Measurements from ENCODE around the gene ATP11A.
"Not testable (repeated sequence)": the region's sequence is repeated elsewhere in the genome, so short reads cannot be mapped to it uniquely, and the experiment has no call there.

Gene ATP11A

GRCh38 chr13:112704308-112705145 lies 14.7 kb downstream of the ATP11A start:
- Mint-ChIP-seq H3K36me3 (peaks cover 5% of the 10 kb centered on the region), H3K4me3 (no peak overlapping the region), H3K27ac (no peak overlapping the region), H3K4me1 (peaks cover 27% of the 10 kb centered on the region), H3K27me3 (no peaks in the 10 kb centered on the region), H3K9me3 (no peaks in the 10 kb centered on the region)
- no peak for DNase-seq
- CTCF ChIA-PET: interaction anchor here (2.0 kb wide), 1 partner anchor 64 kb away, joined by 5 read pairs; no protein-coding TSS in a partner anchor

- peaks cover 23% of the 10 kb centered on the region for H3K4me1 Mint-ChIP-seq
These were observed 15.4 kb downstream of the ATP11A start for GRCh38 chr13:112705286-112705685.

DNA sequence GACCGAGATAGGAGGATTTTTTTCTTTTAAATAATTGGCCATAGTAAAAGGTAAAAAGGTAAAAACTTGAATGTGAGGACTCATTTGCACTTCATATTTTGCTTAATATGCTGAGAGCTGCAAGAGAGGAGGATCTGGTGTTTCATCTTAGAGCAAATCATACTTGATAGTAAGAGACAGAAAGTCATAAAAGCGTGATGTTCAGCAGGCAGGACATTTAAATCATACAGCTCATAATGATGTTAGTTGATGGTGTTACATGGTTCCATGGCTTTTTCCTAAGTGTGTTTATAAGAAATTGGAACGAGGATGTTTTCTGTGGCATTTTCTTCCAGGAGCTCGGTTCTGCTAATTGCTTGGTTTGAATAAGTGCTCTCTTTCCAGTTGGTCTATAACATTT lies 16.3 kb downstream of the ATP11A start:
- no peak overlapping the region for H3K4me3 Mint-ChIP-seq
- no peak for DNase-seq
- H3K27ac Mint-ChIP-seq: no peak overlapping the region
- CTCF ChIA-PET: interaction anchor here (2.0 kb wide), 1 partner anchor 66 kb away, joined by 5 read pairs; no protein-coding TSS in a partner anchor
- peaks cover 5% of the 10 kb centered on the region for H3K36me3 Mint-ChIP-seq
- peaks cover 23% of the 10 kb centered on the region for H3K4me1 Mint-ChIP-seq
- H3K27me3 Mint-ChIP-seq: no peaks in the 10 kb centered on the region
- H3K9me3 Mint-ChIP-seq: no peaks in the 10 kb centered on the region

More at GRCh38 chr13:112705286-112705685, 15.4 kb downstream of the ATP11A start:
- no peak overlapping the region for H3K27ac Mint-ChIP-seq
- peaks cover 5% of the 10 kb centered on the region for H3K36me3 Mint-ChIP-seq
- no peaks in the 10 kb centered on the region for H3K27me3 Mint-ChIP-seq
- DNase-seq: no peak
- H3K9me3 Mint-ChIP-seq: no peaks in the 10 kb centered on the region
- no peak overlapping the region for H3K4me3 Mint-ChIP-seq
- CTCF ChIA-PET: interaction anchor here (2.0 kb wide), 1 partner anchor 65 kb away, joined by 5 read pairs; no protein-coding TSS in a partner anchor

GRCh38 chr13:112708560-112709240 lies 18.9 kb downstream of the ATP11A start:
- no peak for DNase-seq
- Mint-ChIP-seq H3K27me3 (no peaks in the 10 kb centered on the region), H3K36me3 (peaks cover 2% of the 10 kb centered on the region), H3K4me1 (peaks cover 14% of the 10 kb centered on the region), H3K9me3 (no peaks in the 10 kb centered on the region), H3K4me3 (no peak overlapping the region), H3K27ac (no peak overlapping the region)
- CTCF ChIA-PET: interaction anchor here (1.0 kb wide), 1 partner anchor 19 kb away, joined by 3 read pairs; the partner anchor contains the start of gene ATP11A

DNA sequence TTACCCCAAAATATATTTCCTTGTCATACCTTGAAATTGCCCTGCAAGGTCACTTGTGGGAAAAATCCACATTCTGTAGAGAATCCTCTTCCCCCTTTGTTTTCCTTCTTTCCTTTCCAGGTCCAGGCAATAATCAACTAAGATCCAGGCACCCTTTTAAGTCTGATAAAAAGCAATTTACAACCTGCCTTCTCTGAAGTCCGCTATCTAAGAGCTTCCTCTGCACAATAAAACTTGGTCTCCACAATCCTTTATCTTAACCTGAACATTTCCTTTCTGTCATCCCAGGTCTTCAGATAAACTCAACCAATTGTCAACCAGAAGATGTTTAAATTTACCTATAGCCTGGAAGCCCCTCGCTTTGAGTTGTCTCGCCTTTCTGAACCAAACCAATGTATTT lies 19.5 kb downstream of the ATP11A start:
- H3K36me3 Mint-ChIP-seq, H3K4me3 Mint-ChIP-seq, H3K27me3 Mint-ChIP-seq, H3K9me3 Mint-ChIP-seq, DNase-seq, H3K27ac Mint-ChIP-seq, CTCF ChIA-PET, H3K4me1 Mint-ChIP-seq: not testable (repeated sequence)

DNA sequence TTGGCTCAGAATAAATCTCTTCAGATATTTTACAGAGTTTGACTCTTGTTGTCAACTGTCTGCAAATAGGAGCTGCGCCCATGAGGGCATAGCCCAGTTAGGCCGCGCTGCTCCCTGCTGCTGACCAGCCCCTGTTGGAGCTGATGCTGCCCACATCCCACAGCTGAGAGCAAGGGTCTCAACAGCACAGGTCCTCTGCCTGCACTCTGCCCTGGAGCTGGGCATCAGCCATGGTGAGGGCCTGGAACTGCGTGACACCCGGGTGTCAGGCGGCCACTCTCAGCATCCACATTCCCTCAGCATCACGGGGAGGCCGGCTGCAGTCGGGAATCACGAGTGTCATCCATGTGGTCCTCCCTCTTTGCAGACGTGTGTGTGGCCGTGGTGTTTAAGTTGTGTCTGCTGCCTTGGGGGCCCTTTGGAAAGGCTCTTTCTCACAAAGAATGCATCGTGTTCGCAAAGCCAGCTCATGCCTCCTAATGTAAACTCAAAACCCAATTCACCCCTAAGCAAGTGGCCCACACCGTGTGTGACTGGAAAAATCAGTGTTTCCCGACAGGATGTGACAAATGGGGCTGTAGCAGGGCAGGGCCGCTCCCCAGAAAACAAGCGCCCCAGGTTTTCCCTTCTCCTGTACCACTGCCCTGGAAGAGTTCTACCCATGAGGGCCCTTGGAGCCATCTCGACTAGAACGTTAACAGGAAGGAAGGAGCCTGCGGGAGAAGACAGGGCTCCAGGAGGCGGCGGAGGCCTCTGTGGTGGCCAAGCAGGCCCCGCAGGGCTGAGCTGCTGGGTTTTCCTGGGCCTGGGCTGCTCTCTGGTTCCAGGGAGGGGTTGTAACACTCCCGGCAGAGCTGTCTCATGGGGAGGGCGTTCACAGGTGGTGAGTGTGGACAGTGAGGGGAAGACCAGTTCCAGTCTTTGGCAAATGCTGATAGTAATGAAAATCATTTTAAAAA lies 20.3 kb downstream of the ATP11A start:
- Mint-ChIP-seq H3K9me3 (no peaks in the 10 kb centered on the region), H3K4me3 (no peak overlapping the region), H3K36me3 (peaks cover 5% of the 10 kb centered on the region), H3K27ac (no peak overlapping the region), H3K4me1 (peaks cover 2% of the 10 kb centered on the region), H3K27me3 (no peaks in the 10 kb centered on the region)
- no peak for DNase-seq
- CTCF ChIA-PET: no interaction called here

GRCh38 chr13:112710855-112711527 lies 21.2 kb downstream of the ATP11A start:
- DNase-seq: no peak
- Mint-ChIP-seq H3K4me1 (peaks cover 2% of the 10 kb centered on the region), H3K4me3 (no peak overlapping the region), H3K27ac (no peak overlapping the region), H3K27me3 (no peaks in the 10 kb centered on the region), H3K36me3 (peaks cover 5% of the 10 kb centered on the region), H3K9me3 (no peaks in the 10 kb centered on the region)
- CTCF ChIA-PET: no interaction called here

GRCh38 chr13:112711528-112712265 lies 21.9 kb downstream of the ATP11A start:
- H3K27me3 Mint-ChIP-seq: no peaks in the 10 kb centered on the region
- no peak for DNase-seq
- peaks cover 2% of the 10 kb centered on the region for H3K4me1 Mint-ChIP-seq
- no peak overlapping the region for H3K4me3 Mint-ChIP-seq
- H3K9me3 Mint-ChIP-seq: no peaks in the 10 kb centered on the region
- H3K27ac Mint-ChIP-seq: no peak overlapping the region
- CTCF ChIA-PET: no interaction called here
- peaks cover 5% of the 10 kb centered on the region for H3K36me3 Mint-ChIP-seq

GRCh38 chr13:112712451-112713207 lies 22.8 kb downstream of the ATP11A start:
- H3K4me3 Mint-ChIP-seq: no peak overlapping the region
- H3K9me3 Mint-ChIP-seq: no peaks in the 10 kb centered on the region
- H3K4me1 Mint-ChIP-seq: peaks cover 2% of the 10 kb centered on the region
- H3K27me3 Mint-ChIP-seq: no peaks in the 10 kb centered on the region
- no peak for DNase-seq
- H3K36me3 Mint-ChIP-seq: peaks cover 5% of the 10 kb centered on the region
- CTCF ChIA-PET: no interaction called here
- no peak overlapping the region for H3K27ac Mint-ChIP-seq

DNA sequence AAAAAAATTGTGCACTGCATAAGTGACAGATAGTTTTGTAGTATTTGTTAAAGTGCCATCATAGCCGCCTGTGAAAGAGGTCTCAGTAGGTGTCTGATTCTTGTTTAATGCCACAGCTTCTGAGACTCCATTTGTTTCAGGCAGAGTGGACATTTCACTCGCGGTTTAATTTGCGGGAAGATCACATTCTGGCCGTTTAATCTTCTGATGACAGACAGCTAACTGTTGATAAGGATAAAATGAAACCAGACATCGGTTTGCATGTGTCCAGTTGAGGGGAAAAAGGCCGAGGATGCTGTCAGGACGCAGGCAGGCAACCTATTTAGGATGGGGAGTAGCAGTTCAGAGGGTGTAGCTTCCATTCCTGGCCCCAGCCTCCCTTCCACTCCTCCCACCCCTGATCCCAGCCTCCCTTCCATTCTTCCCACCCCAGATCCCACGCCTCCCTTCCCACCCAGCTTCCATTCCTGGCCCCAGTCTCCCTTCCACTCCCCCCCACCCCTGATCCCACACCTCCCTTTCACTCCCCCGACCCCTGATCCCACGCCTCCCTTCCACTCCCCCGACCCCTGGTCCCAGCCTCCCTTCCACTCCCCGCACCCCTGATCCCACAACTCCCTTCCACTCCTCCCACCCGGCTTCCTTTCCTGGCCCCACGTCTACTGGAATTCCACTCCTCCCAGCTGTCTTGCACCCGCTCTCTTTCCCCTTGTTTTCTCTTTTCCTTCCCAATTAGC lies 23.8 kb downstream of the ATP11A start:
- CTCF ChIA-PET: no interaction called here
- Mint-ChIP-seq H3K27me3 (no peaks in the 10 kb centered on the region), H3K4me1 (peaks cover 2% of the 10 kb centered on the region), H3K27ac (no peak overlapping the region), H3K9me3 (no peaks in the 10 kb centered on the region), H3K36me3 (peaks cover 3% of the 10 kb centered on the region), H3K4me3 (no peak overlapping the region)
- no peak for DNase-seq

DNA sequence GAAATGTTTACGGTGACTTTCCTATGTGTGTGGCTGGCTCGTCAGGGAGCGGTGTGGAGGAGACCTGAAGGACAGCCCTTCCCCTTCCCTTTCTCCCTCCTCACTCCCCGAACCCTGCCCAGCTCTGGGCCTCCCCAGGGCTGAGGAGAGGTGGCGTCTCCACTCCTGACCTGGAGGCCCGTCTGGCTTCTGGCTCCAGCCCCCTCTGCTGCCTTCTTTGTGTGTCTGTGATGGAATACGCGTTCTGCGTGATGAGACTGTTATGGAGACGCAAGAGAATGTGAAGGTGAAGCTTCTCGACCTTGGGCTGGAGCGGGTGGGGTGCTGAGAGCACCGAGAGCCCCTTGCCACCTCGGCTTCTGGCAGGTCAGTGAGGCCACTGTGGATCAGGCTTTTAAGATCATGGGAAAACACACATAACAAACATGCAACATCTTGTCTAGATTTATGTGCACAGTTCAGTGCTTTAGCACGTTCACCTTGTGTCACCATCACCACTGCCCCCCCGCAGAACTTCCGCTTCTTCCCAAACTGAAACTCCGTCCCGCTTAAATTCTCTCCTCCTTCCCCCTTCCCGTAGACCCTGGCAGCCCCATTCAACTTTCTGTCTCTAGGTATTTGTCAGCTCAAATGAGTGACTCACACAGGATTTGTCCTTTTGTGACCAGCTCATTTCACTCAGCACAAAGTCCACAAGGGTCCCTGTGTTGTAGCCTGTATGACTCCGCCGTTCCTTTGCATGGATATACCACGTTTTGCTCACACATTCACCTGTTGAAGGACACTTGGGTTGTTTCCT lies 24.7 kb downstream of the ATP11A start:
- Mint-ChIP-seq H3K36me3 (peaks cover 3% of the 10 kb centered on the region), H3K4me3 (no peak overlapping the region), H3K27me3 (no peaks in the 10 kb centered on the region), H3K27ac (no peak overlapping the region), H3K4me1 (peaks cover 2% of the 10 kb centered on the region), H3K9me3 (no peaks in the 10 kb centered on the region)
- CTCF ChIA-PET: no interaction called here
- DNase-seq: no peak
